Activated T-helper 17 cell treated with anti-CD3 and anti-CD28 coated beads, Interleukin-2, amount 50 U/mL, for 72 hours (primary cell): ENCODE data around the gene PCDHGA6. TPM values are rescaled to one million over a fixed set of nuclear protein-coding genes. Genes with fewer than 3 reads are reported as not detected.
"Not testable (repeated sequence)": the region's sequence is repeated elsewhere in the genome, so short reads cannot be mapped to it uniquely, and the experiment has no call there.

ENCODE experiments used
- ATAC-seq: fragments of 150-1000 bp; cut with Tn5 transposase; replicated peaks from 2 replicates; pipeline ENCODE4 v1.10.0; 2021; ENCODE audit warnings: mild to moderate bottlenecking, moderate library complexity
- H3K27ac Mint-ChIP-seq: one replicate; pipeline ENCODE4 v1.8.0; 2022; ENCODE audit warnings: mixed read lengths
- H3K27me3 Mint-ChIP-seq: one replicate; pipeline ENCODE4 v1.8.0; 2022; ENCODE audit warnings: mixed read lengths
- H3K36me3 Mint-ChIP-seq: one replicate; pipeline ENCODE4 v1.8.0; 2022; ENCODE audit warnings: low read depth, mild to moderate bottlenecking, mixed read lengths
- H3K4me1 Mint-ChIP-seq: one replicate; pipeline ENCODE4 v1.8.0; 2022; ENCODE audit warnings: mixed read lengths
- H3K4me3 Mint-ChIP-seq: one replicate; pipeline ENCODE4 v1.8.0; 2022; ENCODE audit warnings: mild to moderate bottlenecking, mixed read lengths
- H3K9me3 Mint-ChIP-seq: one replicate; pipeline ENCODE4 v1.8.0; 2022; ENCODE audit warnings: mixed read lengths
- total RNA-seq, 2 donors: library from RNA; stranded (reverse); gene quantifications; one replicate each; pipeline ENCODE4 v1.2.3, GENCODE V29; 2022

PCDHGA6 gene
- total RNA-seq, 2 donors from 2014 or later = 0.06 to 0.40 TPM

GRCh38 chr5:141371572-141372475 is 1.9 kb upstream of the PCDHGA6 start:
- Mint-ChIP-seq H3K27me3 (peaks cover 46% of the 10 kb centered on the region), H3K36me3 (no peaks in the 10 kb centered on the region), H3K9me3 (peaks cover 8% of the 10 kb centered on the region), H3K4me3 (no peak overlapping the region), H3K27ac (no peak overlapping the region), H3K4me1 (peaks cover 8% of the 10 kb centered on the region)
- ATAC-seq = no peak

- Mint-ChIP-seq H3K9me3 (peaks cover 8% of the 10 kb centered on the region), H3K27ac (no peak overlapping the region), H3K4me1 (peaks cover 8% of the 10 kb centered on the region), H3K4me3 (no peak overlapping the region), H3K27me3 (peaks cover 41% of the 10 kb centered on the region), H3K36me3 (no peaks in the 10 kb centered on the region)
- no peak for ATAC-seq
Measured at GRCh38 chr5:141374627-141375026, 936 bp downstream of the PCDHGA6 start.

GRCh38 chr5:141375444-141376155 is 1.9 kb downstream of the PCDHGA6 start:
- not testable (repeated sequence) for H3K36me3 Mint-ChIP-seq, H3K9me3 Mint-ChIP-seq, ATAC-seq, H3K4me1 Mint-ChIP-seq, H3K4me3 Mint-ChIP-seq, H3K27ac Mint-ChIP-seq
- H3K27me3 Mint-ChIP-seq = peaks cover 38% of the 10 kb centered on the region

DNA sequence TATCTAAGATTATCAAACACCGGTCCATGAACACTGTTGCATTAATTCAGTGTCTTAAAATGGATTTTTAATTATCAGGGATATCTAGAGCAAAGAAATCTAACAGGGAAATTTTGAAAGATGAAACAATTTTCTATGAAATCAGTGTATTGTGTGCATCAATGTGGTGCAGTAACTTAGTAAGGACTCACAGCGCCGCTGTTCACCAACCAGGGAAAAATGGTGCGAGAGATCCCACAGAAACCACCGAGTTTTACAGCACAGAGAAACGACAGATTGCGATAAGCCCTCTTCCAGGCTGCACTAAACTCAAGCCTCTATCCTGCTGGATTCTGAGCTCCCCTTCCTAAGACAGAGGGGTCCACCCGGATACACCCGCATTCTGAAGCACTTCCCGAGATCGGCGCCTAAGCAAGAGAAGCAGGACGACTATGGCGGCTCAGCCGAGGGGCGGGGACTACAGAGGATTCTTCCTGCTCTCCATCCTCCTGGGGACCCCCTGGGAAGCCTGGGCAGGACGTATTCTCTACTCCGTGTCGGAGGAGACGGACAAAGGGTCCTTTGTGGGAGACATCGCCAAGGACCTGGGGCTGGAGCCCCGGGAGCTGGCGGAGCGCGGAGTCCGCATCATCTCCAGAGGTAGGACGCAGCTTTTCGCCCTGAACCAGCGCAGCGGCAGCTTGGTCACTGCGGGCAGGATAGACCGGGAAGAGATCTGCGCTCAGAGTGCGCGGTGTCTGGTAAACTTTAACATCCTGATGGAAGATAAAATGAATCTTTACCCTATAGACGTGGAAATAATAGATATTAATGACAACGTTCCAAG is 9.0 kb downstream of the PCDHGA6 start, which contains the start of gene PCDHGA7:
TSS of gene PCDHGA7 (plus strand) at position 274 of the 826 bp plus-strand sequence. CDS start at position 432, 158 bp downstream.
- Mint-ChIP-seq H3K36me3 (peaks cover 5% of the 10 kb centered on the region), H3K27me3 (peaks cover 49% of the 10 kb centered on the region), H3K27ac (no peak within 1 kb of the TSS), H3K4me1 (no peaks in the 10 kb centered on the region), H3K9me3 (peaks cover 5% of the 10 kb centered on the region), H3K4me3 (peak within 1 kb of the TSS; percentile 45)
- ATAC-seq = no peak

DNA sequence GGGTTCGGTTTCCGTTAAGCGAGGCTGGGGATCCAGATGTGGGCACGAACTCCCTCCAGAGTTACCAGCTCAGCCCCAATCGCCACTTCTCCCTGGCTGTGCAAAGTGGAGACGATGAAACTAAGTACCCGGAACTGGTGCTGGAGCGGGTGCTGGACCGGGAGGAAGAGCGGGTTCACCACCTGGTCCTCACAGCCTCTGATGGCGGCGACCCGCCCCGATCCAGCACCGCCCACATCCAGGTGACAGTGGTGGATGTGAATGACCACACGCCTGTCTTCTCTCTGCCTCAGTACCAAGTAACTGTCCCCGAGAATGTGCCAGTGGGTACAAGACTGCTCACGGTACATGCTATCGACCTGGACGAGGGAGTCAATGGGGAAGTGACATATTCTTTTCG is 9.7 kb downstream of the PCDHGA6 start:
- Mint-ChIP-seq H3K4me1 (no peaks in the 10 kb centered on the region), H3K9me3 (peaks cover 7% of the 10 kb centered on the region), H3K4me3 (no peak overlapping the region), H3K36me3 (peaks cover 6% of the 10 kb centered on the region), H3K27ac (no peak overlapping the region), H3K27me3 (peaks cover 51% of the 10 kb centered on the region)
- ATAC-seq = no peak

DNA sequence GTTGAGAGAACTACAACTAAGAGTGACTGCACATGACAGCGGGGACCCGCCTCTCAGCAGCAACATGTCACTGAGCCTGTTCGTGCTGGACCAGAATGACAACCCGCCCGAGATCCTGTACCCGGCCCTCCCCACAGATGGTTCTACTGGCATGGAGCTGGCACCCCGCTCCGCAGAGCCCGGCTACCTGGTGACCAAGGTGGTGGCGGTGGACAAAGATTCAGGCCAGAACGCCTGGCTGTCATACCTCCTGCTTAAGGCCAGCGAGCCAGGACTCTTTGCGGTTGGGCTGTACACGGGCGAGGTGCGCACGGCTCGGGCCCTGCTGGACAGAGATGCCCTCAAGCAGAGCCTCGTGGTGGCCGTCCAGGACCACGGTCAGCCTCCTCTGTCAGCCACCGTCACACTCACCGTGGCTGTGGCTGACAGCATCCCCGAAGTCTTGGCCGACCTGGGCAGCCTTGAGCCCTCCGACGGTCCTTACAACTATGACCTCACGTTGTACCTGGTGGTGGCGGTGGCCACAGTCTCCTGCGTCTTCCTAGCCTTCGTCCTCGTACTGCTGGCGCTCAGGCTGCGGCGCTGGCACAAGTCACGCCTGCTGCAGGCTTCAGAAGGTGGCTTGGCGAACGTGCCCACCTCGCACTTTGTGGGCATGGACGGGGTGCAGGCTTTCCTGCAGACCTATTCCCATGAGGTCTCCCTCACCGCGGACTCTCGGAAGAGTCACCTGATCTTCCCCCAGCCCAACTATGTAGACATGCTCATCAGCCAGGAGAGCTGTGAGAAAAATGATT is 11.0 kb downstream of the PCDHGA6 start:
- no peak for ATAC-seq

GRCh38 chr5:141387557-141388311 is 14.0 kb downstream of the PCDHGA6 start, which contains the start of gene PCDHGB4:
TSS of gene PCDHGB4 (plus strand) at chr5:141387698. CDS start at chr5:141387885, 187 bp downstream.
- Mint-ChIP-seq H3K27me3 (peaks cover 60% of the 10 kb centered on the region), H3K9me3 (peaks cover 22% of the 10 kb centered on the region), H3K4me3 (peak within 1 kb of the TSS; percentile 22), H3K36me3 (peaks cover 12% of the 10 kb centered on the region)
- H3K4me1 Mint-ChIP-seq, H3K27ac Mint-ChIP-seq: not testable (repeated sequence)
- peak; percentile 48 for ATAC-seq

More for the DNA sequence above, 11.0 kb downstream of the PCDHGA6 start:
- Mint-ChIP-seq H3K4me3 (no peak overlapping the region), H3K27me3 (peaks cover 54% of the 10 kb centered on the region), H3K4me1 (no peaks in the 10 kb centered on the region), H3K27ac (no peak overlapping the region), H3K36me3 (peaks cover 11% of the 10 kb centered on the region), H3K9me3 (peaks cover 14% of the 10 kb centered on the region)

DNA sequence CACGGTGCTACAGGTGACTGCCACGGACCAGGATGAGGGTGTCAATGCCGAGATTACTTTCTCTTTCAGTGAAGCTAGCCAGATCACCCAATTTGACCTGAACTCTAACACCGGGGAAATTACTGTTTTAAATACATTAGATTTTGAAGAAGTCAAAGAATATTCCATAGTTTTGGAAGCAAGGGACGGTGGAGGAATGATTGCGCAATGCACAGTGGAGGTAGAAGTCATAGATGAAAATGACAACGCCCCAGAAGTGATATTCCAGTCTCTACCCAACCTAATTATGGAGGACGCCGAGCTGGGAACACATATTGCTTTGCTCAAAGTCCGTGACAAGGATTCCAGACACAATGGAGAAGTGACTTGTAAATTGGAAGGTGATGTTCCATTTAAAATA is 15.0 kb downstream of the PCDHGA6 start:
- no peak for ATAC-seq
- no peaks in the 10 kb centered on the region for H3K4me1 Mint-ChIP-seq
- H3K27ac Mint-ChIP-seq = no peak overlapping the region
- H3K36me3 Mint-ChIP-seq = peaks cover 10% of the 10 kb centered on the region
- H3K9me3 Mint-ChIP-seq = peaks cover 22% of the 10 kb centered on the region
- peaks cover 59% of the 10 kb centered on the region for H3K27me3 Mint-ChIP-seq
- H3K4me3 Mint-ChIP-seq = no peak overlapping the region

DNA sequence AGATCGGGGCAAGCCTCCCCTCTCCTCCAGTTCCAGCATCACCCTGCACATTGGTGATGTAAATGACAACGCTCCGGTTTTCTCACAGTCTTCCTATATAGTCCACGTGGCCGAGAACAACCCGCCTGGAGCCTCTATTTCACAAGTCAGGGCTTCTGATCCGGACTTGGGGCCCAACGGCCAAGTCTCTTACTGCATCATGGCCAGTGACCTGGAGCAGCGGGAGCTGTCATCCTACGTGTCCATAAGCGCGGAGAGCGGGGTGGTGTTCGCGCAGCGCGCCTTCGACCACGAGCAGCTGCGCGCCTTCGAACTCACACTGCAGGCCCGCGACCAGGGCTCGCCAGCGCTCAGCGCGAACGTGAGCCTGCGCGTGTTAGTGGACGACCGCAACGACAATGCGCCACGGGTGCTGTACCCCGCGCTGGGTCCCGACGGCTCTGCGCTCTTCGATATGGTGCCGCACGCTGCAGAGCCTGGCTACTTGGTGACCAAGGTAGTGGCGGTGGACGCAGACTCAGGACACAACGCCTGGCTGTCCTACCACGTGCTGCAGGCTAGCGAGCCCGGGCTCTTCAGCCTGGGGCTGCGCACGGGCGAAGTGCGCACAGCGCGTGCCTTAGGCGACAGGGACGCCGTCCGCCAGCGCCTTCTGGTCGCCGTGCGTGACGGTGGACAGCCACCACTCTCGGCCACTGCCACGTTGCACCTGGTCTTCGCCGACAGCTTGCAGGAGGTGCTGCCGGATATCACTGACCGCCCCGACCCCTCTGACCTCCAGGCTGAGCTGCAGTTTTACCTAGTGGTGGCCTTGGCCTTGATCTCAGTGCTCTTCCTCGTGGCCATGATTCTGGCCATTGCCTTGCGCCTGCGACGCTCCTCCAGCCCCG is 15.7 kb downstream of the PCDHGA6 start:
- H3K4me1 Mint-ChIP-seq = no peaks in the 10 kb centered on the region
- H3K27me3 Mint-ChIP-seq = peaks cover 59% of the 10 kb centered on the region
- peaks cover 10% of the 10 kb centered on the region for H3K36me3 Mint-ChIP-seq
- peaks cover 27% of the 10 kb centered on the region for H3K9me3 Mint-ChIP-seq
- no peak overlapping the region for H3K4me3 Mint-ChIP-seq
- no peak for ATAC-seq
- H3K27ac Mint-ChIP-seq = no peak overlapping the region

GRCh38 chr5:141392429-141393198 is 18.9 kb downstream of the PCDHGA6 start, which contains the start of gene PCDHGA8:
TSS of gene PCDHGA8 (plus strand) at chr5:141392633. CDS start at chr5:141392814, 181 bp downstream.
- Mint-ChIP-seq H3K4me3 (no peak within 1 kb of the TSS), H3K27ac (no peak within 1 kb of the TSS), H3K9me3 (peaks cover 21% of the 10 kb centered on the region), H3K36me3 (peaks cover 10% of the 10 kb centered on the region), H3K27me3 (peaks cover 54% of the 10 kb centered on the region), H3K4me1 (no peaks in the 10 kb centered on the region)
- ATAC-seq = no peak

GRCh38 chr5:141393267-141393666 is 19.6 kb downstream of the PCDHGA6 start:
- H3K9me3 Mint-ChIP-seq = peaks cover 21% of the 10 kb centered on the region
- no peak overlapping the region for H3K27ac Mint-ChIP-seq
- H3K27me3 Mint-ChIP-seq = peaks cover 52% of the 10 kb centered on the region

More at GRCh38 chr5:141393267-141393666, 19.6 kb downstream of the PCDHGA6 start:
- Mint-ChIP-seq H3K4me3 (no peak overlapping the region), H3K36me3 (peaks cover 9% of the 10 kb centered on the region), H3K4me1 (no peaks in the 10 kb centered on the region)
- ATAC-seq = no peak
